IgD-negative memory B cell (primary cell): ENCODE measurements around the gene MYRIP. TPM values are rescaled to one million over a fixed set of nuclear protein-coding genes. Genes with fewer than 3 reads are reported as not detected.

Experiments used
- H3K27ac Mint-ChIP-seq, 3 donors: one replicate each; pipeline ENCODE4 v1.8.0; 2020 to 2022; ENCODE audit warnings: mild to moderate bottlenecking in 3 of 3, mixed read lengths in 3 of 3, moderate library complexity in 1 of 3
- H3K27me3 Mint-ChIP-seq: one replicate; pipeline ENCODE4 v1.8.0; 2021; ENCODE audit warnings: mixed read lengths
- H3K36me3 Mint-ChIP-seq: one replicate; pipeline ENCODE4 v1.8.0; 2020; ENCODE audit warnings: mild to moderate bottlenecking, mixed read lengths
- H3K4me1 Mint-ChIP-seq, 3 donors: one replicate each; pipeline ENCODE4 v1.8.0; 2020 to 2022; ENCODE audit warnings: mixed read lengths in 3 of 3, mild to moderate bottlenecking in 1 of 3
- H3K4me3 Mint-ChIP-seq, 4 donors: one replicate each; pipeline ENCODE4 v1.8.0; 2020 to 2022; ENCODE audit warnings: mild to moderate bottlenecking in 4 of 4, mixed read lengths in 4 of 4, moderate library complexity in 3 of 4
- H3K9me3 Mint-ChIP-seq, 3 donors: one replicate each; pipeline ENCODE4 v1.8.0; 2020 to 2021; ENCODE audit warnings: mixed read lengths in 3 of 3, mild to moderate bottlenecking in 1 of 3
- polyA plus RNA-seq: library from polyadenylated mRNA; unstranded; fragments of 300-500 nt; fragmentation: Illumina TruSeq; gene quantifications from one replicate; pipeline ENCODE4 v1.2.3, GENCODE V29; 2021

Gene MYRIP
- polyA plus RNA-seq, 1 donor from 2014 or later = 0.11 TPM

DNA sequence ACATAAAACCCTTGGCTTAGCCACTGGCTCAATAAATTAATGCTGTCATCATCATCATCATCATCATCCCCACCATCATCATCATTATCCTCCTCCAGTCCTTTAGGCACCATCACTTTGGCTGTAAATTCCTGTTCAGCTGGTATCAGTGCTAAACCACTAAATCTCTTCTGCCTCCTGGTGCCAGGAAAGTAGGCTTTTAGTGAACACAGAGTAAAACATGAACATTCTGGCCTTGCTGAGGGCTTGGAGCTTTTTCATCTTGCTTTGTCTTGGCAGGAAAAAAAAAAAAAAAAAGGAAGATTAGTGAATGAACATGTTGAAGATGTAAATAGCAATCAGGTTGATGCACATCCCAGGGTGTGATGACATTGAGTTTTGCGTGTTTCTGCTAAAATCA lies 432.8 kb downstream of the MYRIP start:
- Mint-ChIP-seq H3K9me3 (peaks cover 0 to 7% (median under 1%) of the 10 kb centered on the region in 3 donors), H3K27ac (no peak overlapping the region), H3K36me3 (no peaks in the 10 kb centered on the region), H3K4me3 (no peak overlapping the region), H3K27me3 (no peaks in the 10 kb centered on the region), H3K4me1 (no peaks in the 10 kb centered on the region)

DNA sequence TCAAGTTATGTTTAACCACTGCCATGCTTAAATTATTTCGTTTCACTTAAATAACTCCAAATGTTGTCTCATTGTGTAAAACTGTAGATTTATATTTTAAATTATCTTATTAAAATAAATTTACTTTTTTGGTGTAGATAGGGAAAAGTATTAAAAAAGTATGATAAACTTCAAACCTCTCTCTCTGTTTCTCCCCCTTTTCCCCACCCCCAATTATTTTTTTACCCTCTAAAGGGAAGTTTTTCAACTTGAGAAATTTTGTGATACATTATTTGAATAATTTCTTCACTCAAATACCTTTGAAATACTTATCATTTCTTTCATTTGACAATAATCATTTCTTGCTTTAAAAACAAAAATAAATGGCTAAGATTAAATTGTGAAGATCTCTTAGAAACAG lies 433.2 kb downstream of the MYRIP start:
- no peaks in the 10 kb centered on the region for H3K36me3 Mint-ChIP-seq
- H3K9me3 Mint-ChIP-seq = peaks cover 0 to 7% (median 0%) of the 10 kb centered on the region in 3 donors
- H3K27me3 Mint-ChIP-seq = no peaks in the 10 kb centered on the region
- H3K4me3 Mint-ChIP-seq = no peak overlapping the region
- no peak overlapping the region for H3K27ac Mint-ChIP-seq
- no peaks in the 10 kb centered on the region for H3K4me1 Mint-ChIP-seq

DNA sequence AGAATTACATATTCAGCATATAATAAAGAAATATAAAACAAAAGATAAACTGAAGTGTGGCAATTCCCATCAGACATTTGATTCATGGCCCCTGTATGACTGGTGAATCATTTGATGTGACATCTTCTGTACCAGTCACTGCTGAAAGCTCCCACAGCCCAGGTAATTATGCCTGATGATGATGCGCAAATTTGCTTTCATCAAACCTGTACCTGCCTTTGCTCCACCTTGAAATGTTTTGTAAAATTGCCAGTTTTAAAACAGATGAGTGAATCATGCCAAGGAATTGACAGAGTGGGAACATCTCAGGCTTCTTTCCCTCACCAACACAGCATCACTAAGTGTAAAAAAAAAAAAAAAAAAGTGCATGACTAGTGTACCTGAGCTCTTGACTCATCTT lies 433.6 kb downstream of the MYRIP start:
- H3K4me1 Mint-ChIP-seq = no peaks in the 10 kb centered on the region
- H3K36me3 Mint-ChIP-seq = no peaks in the 10 kb centered on the region
- H3K9me3 Mint-ChIP-seq = peaks cover 0 to 7% (median 0%) of the 10 kb centered on the region in 3 donors
- no peak overlapping the region for H3K27ac Mint-ChIP-seq
- no peak overlapping the region for H3K4me3 Mint-ChIP-seq
- no peaks in the 10 kb centered on the region for H3K27me3 Mint-ChIP-seq

DNA sequence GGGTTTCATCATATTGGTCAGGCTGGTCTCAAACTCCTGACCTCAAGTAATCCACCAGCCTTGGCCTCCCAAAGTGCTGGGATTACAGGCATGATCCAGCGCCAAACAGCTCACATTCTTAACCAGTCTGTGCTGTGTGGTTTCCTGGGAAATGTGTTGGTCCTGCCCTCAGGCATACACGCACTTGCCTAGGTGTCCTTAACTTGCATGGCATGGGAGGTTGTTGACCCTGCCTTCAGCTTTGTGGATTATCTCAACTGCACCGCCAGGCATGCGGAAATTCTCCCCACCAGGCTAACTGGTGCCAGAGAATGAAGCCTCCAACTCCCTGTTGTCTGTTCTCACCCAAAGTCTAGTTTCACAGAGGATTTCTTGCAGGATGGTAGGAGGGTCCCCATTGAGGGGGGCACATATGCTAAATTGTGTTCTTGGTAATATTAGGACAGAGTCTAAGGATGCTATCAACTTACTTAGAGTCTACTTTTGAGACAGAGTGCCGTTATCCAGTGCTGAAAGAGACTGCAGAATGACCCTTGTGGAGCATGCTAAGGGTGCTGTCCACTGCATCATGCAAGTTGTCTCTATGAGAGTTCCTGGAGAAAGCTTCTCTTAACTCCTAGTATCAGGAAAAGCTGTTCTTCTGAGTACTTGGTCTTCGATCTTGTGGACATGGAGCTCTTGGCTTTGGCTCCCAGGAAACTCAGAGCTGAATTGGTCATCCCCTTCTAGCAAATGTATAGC lies 438.5 kb downstream of the MYRIP start:
- Mint-ChIP-seq H3K27ac (no peak overlapping the region), H3K27me3 (no peaks in the 10 kb centered on the region), H3K9me3 (no peaks in the 10 kb centered on the region), H3K36me3 (peaks cover 2% of the 10 kb centered on the region), H3K4me1 (no peaks in the 10 kb centered on the region), H3K4me3 (no peak overlapping the region)

DNA sequence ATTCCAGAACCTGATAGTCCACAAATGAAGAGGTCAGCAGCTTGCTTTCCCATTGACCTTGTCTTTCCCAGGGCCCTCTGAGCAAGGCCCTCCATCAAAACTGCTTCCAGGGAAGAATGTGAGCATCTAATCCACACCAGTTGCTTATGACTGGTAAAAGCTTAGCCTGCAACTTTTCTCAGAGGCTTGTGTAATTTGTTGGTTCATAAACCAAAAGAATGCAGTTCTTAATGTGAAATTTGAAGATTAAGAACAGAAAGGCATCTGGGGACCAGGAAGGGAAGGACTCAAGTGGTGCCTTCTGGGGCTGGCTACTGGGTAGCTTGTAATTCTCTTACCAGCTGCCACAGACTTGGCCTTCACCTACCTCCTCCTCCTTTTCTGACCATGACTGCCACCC lies 439.2 kb downstream of the MYRIP start:
- H3K4me3 Mint-ChIP-seq = no peak overlapping the region
- H3K4me1 Mint-ChIP-seq = no peaks in the 10 kb centered on the region
- no peak overlapping the region for H3K27ac Mint-ChIP-seq
- H3K36me3 Mint-ChIP-seq = peaks cover 2% of the 10 kb centered on the region
- no peaks in the 10 kb centered on the region for H3K9me3 Mint-ChIP-seq
- H3K27me3 Mint-ChIP-seq = no peaks in the 10 kb centered on the region

DNA sequence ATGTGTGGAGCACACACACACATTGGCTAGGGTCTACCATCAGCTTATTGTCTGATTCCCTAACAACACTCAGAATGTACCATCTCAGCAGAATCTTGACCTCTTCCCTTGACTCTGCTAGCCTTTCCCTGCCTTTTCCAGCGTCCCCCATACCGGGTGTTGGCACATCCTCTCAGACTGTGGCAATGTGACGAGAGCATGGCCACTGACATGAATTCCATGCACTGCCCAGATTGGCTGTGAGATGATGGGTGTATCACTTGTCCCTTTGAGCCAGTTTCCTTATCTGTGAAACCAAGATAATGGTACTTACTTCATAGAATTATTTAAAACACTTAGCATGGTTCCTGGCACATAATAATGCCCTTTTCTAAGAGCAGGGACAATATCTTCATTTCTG lies 439.8 kb downstream of the MYRIP start:
- H3K4me1 Mint-ChIP-seq = no peaks in the 10 kb centered on the region
- H3K27me3 Mint-ChIP-seq = no peaks in the 10 kb centered on the region
- no peak overlapping the region for H3K4me3 Mint-ChIP-seq
- peaks cover 2% of the 10 kb centered on the region for H3K36me3 Mint-ChIP-seq
- H3K9me3 Mint-ChIP-seq = no peaks in the 10 kb centered on the region
- no peak overlapping the region for H3K27ac Mint-ChIP-seq

DNA sequence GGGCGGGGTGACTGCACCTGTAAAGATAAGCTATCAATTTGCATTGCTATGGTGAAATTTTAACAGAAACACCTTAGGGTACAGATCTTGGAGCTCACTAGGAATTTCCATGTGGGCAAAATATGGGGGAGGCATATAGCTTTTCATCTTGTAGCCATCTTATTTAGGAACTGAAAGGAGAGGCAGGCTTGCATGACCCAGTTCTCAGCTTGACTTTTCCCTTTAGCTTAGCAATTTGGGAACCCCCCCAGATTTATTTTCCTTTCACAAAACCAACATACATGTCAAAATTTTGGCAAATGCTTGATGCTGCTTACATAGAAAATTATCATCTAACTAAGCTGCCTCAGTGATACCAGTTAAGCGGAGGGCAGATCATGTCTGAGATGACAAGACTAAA lies 445.1 kb downstream of the MYRIP start:
- H3K4me1 Mint-ChIP-seq = no peaks in the 10 kb centered on the region
- no peaks in the 10 kb centered on the region for H3K9me3 Mint-ChIP-seq
- no peaks in the 10 kb centered on the region for H3K27me3 Mint-ChIP-seq
- H3K27ac Mint-ChIP-seq = no peak overlapping the region
- H3K36me3 Mint-ChIP-seq = no peaks in the 10 kb centered on the region
- no peak overlapping the region for H3K4me3 Mint-ChIP-seq

DNA sequence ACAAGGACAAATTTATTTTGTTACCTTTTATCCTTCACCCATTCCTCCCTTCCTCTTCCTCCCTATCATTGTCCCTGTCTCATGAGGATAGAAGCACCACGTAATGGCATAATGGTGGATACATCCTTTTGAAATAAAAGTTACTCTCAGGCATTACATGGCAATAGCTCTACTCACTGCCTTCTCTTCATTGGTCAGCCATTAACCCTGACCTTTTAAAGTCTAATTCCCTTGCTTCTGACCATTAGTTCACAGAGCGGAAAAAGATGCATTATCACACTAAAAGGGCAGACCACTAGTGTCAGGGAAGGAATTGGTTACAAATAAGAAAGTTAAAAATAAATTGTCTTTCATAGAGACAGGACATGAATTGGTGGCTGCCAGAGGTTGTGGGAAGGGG lies 445.5 kb downstream of the MYRIP start:
- Mint-ChIP-seq H3K9me3 (no peaks in the 10 kb centered on the region), H3K27ac (no peak overlapping the region), H3K36me3 (no peaks in the 10 kb centered on the region), H3K27me3 (no peaks in the 10 kb centered on the region), H3K4me3 (no peak overlapping the region), H3K4me1 (no peaks in the 10 kb centered on the region)

DNA sequence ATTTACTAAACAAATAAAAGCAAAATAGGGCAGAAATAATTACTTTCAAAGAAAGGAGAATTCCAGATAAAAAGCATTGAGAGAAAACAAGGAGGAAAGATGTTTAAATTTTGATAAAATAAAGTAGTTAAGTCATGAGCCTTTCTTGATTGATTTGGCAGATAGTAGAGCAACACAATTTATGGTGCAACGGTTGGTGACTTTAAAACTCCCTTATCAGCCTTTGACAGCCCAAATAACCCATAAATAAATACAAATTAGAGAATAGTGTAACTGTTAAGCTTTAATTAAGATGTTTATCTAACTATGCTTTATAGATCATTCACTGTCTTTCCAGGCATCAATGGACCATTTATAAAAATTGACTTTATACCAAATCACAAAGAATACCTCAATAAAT lies 446.1 kb downstream of the MYRIP start:
- Mint-ChIP-seq H3K4me1 (no peaks in the 10 kb centered on the region), H3K27me3 (no peaks in the 10 kb centered on the region), H3K4me3 (no peak overlapping the region), H3K36me3 (no peaks in the 10 kb centered on the region), H3K9me3 (no peaks in the 10 kb centered on the region), H3K27ac (no peak overlapping the region)

DNA sequence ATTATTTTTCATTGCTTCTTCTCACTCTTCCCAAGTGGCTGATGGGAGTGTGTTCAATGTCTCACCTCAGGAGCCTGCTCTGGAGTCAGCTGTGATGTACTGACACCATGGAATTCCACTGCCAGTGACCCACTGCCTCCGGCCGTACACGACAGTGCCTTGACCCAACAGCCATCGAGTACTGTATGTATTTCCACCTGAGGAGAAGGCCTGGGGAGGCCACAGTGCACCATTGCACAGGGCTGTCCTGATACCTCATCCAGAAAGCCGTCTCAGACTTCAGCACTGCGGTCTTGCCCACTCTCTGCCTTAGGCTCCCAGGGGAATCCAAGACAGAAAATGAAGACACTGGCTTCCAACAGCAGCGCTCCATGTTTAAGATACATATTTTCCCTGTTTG lies 448.7 kb downstream of the MYRIP start:
- Mint-ChIP-seq H3K27ac (no peak overlapping the region), H3K4me1 (no peaks in the 10 kb centered on the region), H3K9me3 (no peaks in the 10 kb centered on the region), H3K4me3 (no peak overlapping the region), H3K27me3 (no peaks in the 10 kb centered on the region), H3K36me3 (no peaks in the 10 kb centered on the region)

DNA sequence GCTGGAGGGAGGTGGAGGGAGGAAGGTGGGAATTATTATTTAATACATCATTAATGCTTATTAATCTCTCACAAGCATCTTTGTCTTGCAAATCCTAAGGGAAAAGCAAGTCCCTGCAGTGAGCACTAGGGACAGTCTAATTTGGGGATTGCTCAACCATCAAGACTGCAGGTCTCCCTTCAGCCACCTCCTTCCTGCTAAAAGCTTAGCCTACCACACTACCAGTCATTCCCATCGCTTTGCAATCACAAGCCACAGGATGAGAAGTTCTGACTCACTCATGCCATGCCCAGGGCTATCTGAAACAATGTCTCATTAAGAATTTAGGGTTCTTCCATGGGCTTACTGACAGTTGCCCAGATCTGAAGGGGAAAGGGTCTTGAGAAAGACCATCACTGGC lies 449.1 kb downstream of the MYRIP start:
- H3K4me1 Mint-ChIP-seq = no peaks in the 10 kb centered on the region
- H3K27ac Mint-ChIP-seq = no peak overlapping the region
- H3K4me3 Mint-ChIP-seq = no peak overlapping the region
- peaks cover 2% of the 10 kb centered on the region for H3K36me3 Mint-ChIP-seq
- no peaks in the 10 kb centered on the region for H3K9me3 Mint-ChIP-seq
- H3K27me3 Mint-ChIP-seq = no peaks in the 10 kb centered on the region

DNA sequence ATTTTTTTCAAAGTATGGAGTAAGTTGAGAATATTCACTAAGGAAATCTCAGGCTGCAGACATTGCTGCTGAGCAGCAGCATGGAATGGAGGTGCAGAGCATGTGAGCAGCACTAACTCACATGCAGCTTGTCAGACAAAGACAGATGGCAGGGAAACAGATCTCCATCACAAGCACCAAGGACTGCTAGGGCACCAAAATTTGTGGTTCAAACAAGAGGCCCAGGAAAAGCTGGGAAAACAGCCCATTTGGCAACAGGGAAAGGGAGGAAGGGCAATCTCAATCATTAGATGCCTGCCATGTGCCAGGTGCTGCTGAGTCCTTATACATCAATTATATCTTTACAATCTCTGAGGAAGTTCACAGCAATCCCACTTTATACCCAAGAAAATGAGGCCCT lies 452.9 kb downstream of the MYRIP start:
- H3K27me3 Mint-ChIP-seq = no peaks in the 10 kb centered on the region

DNA sequence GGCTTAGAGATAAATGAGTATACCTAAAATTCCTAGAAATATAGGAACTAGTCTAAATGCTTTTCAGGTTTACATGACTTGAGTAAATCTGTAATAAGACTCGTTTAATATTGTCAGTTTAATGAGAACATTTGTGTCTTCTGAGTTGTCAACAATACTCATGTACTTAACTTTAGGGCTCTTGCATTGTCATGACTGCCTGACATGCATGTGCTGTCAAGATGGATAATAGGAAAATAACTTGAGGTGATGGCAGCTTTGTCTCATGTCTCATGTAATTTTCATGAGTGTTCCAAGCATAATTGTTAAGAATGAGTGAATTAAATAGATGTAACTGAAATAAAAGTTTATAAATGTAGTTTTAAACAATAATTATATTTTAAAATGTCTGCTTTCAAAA lies 455.0 kb downstream of the MYRIP start:
- Mint-ChIP-seq H3K4me3 (no peak overlapping the region), H3K9me3 (no peaks in the 10 kb centered on the region), H3K4me1 (peaks cover 0 to 2% (median 0%) of the 10 kb centered on the region in 3 donors), H3K27ac (no peak overlapping the region), H3K27me3 (no peaks in the 10 kb centered on the region), H3K36me3 (peaks cover 3% of the 10 kb centered on the region)

More for the DNA sequence above, 452.9 kb downstream of the MYRIP start:
- no peaks in the 10 kb centered on the region for H3K9me3 Mint-ChIP-seq
- H3K4me3 Mint-ChIP-seq = no peak overlapping the region
- peaks cover 3% of the 10 kb centered on the region for H3K36me3 Mint-ChIP-seq
- H3K4me1 Mint-ChIP-seq = peaks cover 0 to 2% (median 0%) of the 10 kb centered on the region in 3 donors
- peak overlapping the region in 1 of 3 donors; percentile 71 for H3K27ac Mint-ChIP-seq

DNA sequence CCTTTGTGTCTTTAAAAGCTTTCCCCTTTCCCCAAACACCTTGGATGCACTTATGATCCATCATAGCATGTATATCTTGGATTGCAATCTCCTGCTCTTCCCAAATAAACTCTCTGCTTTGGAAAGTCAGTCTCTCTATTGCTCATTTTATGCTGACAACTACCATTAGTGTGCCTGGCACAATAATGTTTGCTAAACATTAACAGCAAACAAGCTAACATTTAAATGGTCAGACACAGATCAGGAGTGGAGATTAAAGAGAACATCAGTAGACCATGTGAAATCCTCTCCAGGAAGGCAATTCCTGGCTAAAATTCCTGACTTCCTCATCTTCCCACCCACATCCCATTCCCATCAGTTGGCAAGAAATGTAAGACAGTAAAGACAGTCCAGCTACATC lies 455.8 kb downstream of the MYRIP start:
- Mint-ChIP-seq H3K4me3 (no peak overlapping the region), H3K36me3 (peaks cover 6% of the 10 kb centered on the region), H3K27ac (no peak overlapping the region), H3K27me3 (no peaks in the 10 kb centered on the region), H3K9me3 (peaks cover 0 to 3% (median 0%) of the 10 kb centered on the region in 3 donors), H3K4me1 (peaks cover 0 to 2% (median 0%) of the 10 kb centered on the region in 3 donors)

DNA sequence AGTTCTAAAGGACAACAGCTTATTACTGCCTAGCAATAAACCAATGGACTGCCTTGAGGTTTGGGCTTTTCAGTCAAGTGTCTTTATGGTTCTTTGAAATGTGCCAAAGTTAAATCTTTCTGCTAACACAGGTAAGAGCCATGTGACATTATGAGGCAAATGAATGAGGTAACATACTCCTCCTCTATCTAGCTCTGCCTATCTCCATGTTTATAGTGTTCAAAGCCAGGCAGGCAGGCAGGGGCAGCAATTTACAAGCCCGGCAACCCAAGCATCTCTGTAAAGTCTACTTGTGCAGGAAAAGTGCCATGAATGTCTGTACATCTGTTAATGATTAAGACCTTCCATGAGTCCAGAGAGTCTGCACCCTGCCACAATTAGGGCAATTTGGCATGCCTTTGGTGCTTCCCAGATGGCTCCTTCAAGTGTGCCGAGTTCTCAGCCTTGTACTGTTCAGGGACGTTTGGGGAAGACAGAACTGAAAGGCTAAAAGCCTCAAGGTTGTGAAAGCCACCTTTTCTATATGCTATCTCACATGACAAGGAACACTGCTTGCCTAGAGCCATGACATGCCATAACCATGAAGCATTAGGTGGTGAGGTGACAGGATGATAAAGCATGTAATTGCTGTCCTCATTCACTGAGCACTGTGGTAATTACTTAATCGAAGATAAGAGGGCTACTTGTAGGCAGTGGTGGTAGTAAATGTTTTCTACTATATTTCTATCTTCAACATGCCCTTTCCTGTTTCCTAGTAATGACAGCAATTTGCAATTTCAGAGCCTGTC lies 458.7 kb downstream of the MYRIP start:
- no peak overlapping the region for H3K27ac Mint-ChIP-seq
- H3K4me3 Mint-ChIP-seq = no peak overlapping the region
- H3K27me3 Mint-ChIP-seq = peaks cover 1% of the 10 kb centered on the region
- H3K9me3 Mint-ChIP-seq = peaks cover 0 to 4% (median 3%) of the 10 kb centered on the region in 3 donors
- peaks cover 11% of the 10 kb centered on the region for H3K36me3 Mint-ChIP-seq
- peaks cover 0 to 2% (median 0%) of the 10 kb centered on the region in 3 donors for H3K4me1 Mint-ChIP-seq
